Pons (tissue), 1 donor: ENCODE results near the gene OSBPL2.

Experiments
- DNase-seq: peaks from one replicate; pipeline ENCODE4 v3.0.0-alpha.2; 2016; ENCODE audit warnings: low spot score

The OSBPL2 gene

DNA sequence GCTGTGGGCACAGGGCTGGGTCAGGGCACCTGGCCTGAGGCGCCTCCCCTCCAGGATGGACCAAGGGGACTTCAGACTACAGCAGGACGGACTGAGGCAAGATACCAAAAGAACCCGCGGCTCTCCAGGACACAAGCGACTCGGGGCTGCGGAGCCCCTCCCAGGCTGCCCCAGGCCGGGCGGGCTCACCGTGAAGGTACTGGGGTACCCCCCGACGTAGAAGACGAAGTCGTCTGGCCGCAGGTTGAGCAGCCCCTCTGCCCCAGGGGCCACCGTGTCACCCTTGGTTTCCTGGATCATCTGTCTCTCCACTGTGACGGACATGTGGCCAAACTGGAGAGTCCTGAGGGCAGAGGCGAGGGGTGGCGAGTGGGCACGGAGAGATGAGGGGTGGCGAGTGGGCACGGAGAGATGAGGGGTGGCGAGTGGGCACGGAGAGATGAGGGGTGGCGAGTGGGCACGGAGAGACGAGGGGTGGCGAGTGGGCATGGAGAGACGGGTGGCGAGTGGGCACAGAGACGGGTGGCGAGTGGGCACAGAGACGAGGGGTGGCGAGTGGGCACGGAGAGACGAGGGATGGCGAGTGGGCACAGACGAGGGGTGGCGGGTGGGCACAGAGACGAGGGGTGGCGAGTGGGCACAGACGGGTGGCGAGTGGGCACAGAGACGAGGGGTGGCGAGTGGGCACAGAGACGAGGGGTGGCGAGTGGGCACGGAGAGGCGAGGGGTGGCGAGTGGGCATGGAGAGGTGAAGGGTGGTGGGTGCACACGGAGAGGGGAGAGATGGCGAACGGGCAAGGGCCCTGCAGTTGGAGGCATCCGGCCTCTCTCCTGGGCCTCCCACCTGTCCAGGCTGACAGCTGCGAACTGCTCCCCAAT, 75.4 kb downstream of the OSBPL2 start:
- no peak for DNase-seq

GRCh38 chr20:62314339-62314638, 76.0 kb downstream of the OSBPL2 start:
- no peak for DNase-seq

GRCh38 chr20:62314711-62315302, 76.5 kb downstream of the OSBPL2 start:
- DNase-seq: no peak

DNA sequence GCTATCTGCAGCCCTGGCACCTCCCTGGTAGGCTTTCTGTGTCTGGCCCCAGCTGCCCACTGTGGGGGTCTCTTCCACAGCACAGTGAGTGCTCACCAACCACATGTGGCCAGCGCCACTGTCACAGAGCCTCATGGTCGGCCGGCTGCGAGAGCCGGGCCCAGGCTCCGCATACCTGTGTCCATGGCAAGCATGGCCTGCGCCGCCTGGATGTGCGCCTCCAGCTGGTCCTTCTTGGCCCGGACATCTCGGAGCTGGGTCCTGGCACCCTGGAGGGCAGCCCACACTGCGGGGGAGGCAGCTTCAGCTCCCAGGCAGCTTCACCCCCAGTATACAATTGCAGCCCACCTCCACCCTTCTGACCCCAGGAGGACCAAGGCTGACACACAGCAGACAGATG, 77.5 kb downstream of the OSBPL2 start:
- no peak for DNase-seq

- DNase-seq: no peak
Observed at GRCh38 chr20:62316331-62317166, 78.2 kb downstream of the OSBPL2 start.

GRCh38 chr20:62317167-62317655, 78.9 kb downstream of the OSBPL2 start:
- DNase-seq: no peak

GRCh38 chr20:62318400-62319345, 80.4 kb downstream of the OSBPL2 start:
- no peak for DNase-seq

- no peak for DNase-seq
Observed at GRCh38 chr20:62319346-62319909, 81.1 kb downstream of the OSBPL2 start.

DNA sequence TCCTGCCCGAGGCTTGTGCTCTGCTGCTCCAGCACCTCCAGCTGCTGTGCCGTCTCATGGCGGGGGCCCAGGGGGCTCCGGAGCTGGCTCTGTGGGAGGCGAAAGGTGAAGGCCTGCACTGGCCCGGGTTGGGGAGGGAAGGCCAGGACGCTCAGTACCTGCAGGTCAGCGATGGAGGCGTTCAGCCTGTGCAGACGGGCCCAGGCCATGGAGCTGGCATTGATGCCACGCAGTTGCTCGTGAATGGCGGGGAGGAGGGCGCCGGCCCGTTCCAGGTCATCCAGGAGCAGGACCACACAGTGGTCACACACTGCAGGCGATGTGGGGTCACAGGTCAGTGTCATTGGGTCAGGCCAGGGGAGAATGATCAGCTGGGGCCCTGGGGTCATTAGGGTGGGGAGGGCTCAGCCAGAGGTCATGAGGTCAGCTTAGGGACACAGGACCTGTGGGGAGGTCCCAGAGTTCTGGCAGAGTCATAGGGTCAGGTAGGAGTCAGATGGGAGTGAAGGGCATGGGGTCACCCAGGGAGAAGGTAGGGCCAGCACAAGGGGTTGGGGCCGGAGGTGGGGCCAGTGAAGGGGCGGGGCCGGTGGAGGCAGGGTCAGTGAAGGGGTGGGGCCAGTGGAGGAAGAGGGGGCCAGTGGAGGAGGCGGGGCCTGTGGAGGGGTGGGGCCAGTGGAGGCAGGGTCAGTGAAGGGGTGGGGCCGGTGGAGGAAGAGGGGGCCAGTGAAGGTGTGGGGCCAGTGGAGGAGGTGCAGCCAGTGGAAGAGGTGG, 82.4 kb downstream of the OSBPL2 start:
- DNase-seq: no peak

DNA sequence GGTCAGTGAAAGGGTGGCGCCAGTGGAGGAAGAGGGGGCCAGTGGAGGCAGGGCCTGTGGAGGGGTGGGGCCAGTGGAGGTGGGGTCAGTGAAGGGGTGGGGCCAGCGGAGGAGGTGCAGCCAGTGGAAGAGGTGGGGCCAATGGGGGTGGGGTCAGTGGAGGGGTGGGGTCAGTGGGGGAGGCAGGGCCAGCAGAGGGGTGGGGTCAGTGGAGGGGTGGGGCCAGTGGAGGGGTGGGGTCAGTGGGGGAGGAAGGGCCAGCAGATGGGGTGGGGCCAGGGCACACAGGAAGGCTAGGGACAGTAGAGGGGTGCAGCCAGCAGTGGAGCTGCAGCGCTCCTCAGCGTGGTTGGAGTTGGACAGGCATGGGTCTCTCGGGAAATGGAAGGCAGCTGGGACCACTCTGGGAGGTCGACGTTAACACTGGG, 83.2 kb downstream of the OSBPL2 start:
- DNase-seq: no peak

- DNase-seq: no peak
Observed at GRCh38 chr20:62321975-62322374, 83.7 kb downstream of the OSBPL2 start.

- no peak for DNase-seq
Observed at GRCh38 chr20:62322492-62323041, 84.2 kb downstream of the OSBPL2 start.

DNA sequence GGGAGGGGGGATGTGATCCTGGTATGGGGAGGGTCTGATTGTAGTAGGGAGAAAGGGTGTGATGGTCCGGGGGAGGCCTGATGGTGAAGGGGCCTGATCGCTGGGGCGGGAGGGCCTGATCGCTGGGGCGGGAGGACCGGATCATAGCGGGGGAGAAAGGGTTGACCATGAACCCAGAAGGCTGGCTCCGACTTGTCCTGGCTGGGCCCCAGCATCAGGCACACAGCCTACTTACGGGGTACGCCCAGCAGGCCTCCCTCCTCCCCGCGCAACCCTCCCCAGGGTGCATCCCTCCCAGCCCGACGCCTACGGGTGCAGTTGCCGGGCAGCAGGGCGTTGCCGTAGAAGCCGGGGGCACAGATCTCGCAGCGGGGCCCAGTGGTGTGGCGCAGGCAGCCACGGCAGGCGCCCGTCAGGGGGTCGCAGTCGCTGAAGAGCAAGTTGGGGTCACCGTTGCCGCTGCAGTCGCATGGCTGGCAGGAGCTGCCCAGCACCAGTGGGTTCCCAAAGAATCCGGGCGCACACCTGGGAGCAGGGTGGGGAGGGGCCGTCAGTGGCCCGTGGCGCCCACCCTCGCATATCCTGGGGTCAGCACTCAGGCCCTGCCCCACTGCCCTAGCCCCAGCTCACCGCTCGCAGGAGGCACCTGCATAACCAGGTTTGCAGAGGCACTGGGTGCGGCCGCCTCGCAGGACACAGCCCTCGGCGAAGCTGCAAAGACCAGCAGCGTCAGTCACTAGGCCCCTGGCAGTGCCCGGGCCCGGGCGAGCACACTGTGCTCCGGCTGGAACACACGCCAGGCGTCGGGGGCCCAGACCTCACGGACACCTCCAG, 85.0 kb downstream of the OSBPL2 start:
- no peak for DNase-seq

GRCh38 chr20:62323980-62324906, 85.9 kb downstream of the OSBPL2 start:
- DNase-seq: no peak

DNA sequence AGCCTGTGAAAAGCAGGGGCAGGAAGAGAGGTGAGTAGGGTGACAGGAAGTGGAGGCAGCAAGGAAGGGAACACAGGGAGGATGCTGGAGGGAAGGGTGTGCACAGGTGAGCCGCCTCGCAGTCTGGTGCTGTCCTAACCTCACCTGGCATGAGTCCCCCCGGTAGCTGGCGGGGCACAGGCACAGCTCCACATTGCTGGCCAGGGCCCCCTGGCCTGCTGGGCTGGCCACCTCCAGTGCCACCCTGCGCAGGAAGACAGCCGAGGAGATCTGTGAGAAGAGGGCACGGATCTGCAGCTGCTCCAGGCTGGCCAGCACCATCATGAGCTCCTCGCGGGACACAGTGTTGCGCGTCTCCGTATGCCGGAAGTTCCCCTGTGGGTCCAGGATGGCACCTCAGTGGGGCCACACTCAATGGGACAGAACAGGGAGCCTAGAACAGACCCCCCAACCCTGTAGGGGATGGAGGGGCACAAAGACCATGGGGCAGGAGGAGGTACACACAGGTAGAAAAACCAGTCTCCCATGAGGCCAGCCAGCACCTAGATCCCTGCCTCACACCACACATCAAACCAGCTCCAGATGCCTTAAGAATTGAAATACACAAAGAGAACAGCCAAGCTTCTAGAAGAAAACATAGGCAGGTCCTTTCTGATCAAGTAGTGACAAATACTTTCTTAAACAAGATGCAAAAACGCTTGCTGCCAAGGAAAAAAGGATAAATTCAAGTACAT, 87.0 kb downstream of the OSBPL2 start:
- DNase-seq: no peak

- DNase-seq: no peak
Observed at GRCh38 chr20:62326559-62326958, 88.2 kb downstream of the OSBPL2 start.

- DNase-seq: no peak
Observed at GRCh38 chr20:62326959-62327725, 88.8 kb downstream of the OSBPL2 start.
